Stomach (tissue), 4 donors: ENCODE measurements around the gene ZNF652.

Experiments used
- CTCF ChIP-seq, 7 experiments: fragments of 450-650 bp in 4 of 7; fragments of 200-600 bp in 3 of 7; sonication (generic) in 3 of 7; IDR thresholded peaks; one replicate each; pipeline ENCODE4 v1.5.1; 2016 to 2019; ENCODE audit warnings: antibody characterized with exemption in 7 of 7, control low read depth in 2 of 7, mild to moderate bottlenecking in 1 of 7
- EP300 ChIP-seq: sonication (generic); formaldehyde crosslinking; IDR thresholded peaks from one replicate; pipeline ENCODE4 v1.6.1; 2017; ENCODE audit warnings: antibody characterized with exemption
- POLR2A ChIP-seq, 4 donors: fragments of 450-650 bp; IDR thresholded peaks; one replicate each; pipeline ENCODE4 v1.6.1; 2016; ENCODE audit warnings: antibody characterized with exemption in 4 of 4, control low read depth in 2 of 4, mild to moderate bottlenecking in 1 of 4, moderate library complexity in 1 of 4

- no peak for TF ChIP-seq POLR2A (IDR thresholded peaks at IDR 0.05)
- TF ChIP-seq CTCF (IDR thresholded peaks at IDR 0.05): no peak
- TF ChIP-seq EP300: no peak
Observed at GRCh38 chr17:49361129-49361901, 735 bp downstream of the ZNF652 start.
